K562 treated with DMSO at 1 percent for 24 hours (cell line): ENCODE data around the gene DGKH. TPM values are rescaled to one million over a fixed set of nuclear protein-coding genes. Genes with fewer than 3 reads are reported as not detected.

Experiments
- total RNA-seq: library from RNA; unstranded; fragments of 300-600 nt; gene quantifications from 2 replicates; pipeline ENCODE4 v1.2.3, GENCODE V29; 2022; ENCODE audit warnings: low read depth; ENCODE audit not compliant: insufficient read depth

Gene DGKH, protein sequence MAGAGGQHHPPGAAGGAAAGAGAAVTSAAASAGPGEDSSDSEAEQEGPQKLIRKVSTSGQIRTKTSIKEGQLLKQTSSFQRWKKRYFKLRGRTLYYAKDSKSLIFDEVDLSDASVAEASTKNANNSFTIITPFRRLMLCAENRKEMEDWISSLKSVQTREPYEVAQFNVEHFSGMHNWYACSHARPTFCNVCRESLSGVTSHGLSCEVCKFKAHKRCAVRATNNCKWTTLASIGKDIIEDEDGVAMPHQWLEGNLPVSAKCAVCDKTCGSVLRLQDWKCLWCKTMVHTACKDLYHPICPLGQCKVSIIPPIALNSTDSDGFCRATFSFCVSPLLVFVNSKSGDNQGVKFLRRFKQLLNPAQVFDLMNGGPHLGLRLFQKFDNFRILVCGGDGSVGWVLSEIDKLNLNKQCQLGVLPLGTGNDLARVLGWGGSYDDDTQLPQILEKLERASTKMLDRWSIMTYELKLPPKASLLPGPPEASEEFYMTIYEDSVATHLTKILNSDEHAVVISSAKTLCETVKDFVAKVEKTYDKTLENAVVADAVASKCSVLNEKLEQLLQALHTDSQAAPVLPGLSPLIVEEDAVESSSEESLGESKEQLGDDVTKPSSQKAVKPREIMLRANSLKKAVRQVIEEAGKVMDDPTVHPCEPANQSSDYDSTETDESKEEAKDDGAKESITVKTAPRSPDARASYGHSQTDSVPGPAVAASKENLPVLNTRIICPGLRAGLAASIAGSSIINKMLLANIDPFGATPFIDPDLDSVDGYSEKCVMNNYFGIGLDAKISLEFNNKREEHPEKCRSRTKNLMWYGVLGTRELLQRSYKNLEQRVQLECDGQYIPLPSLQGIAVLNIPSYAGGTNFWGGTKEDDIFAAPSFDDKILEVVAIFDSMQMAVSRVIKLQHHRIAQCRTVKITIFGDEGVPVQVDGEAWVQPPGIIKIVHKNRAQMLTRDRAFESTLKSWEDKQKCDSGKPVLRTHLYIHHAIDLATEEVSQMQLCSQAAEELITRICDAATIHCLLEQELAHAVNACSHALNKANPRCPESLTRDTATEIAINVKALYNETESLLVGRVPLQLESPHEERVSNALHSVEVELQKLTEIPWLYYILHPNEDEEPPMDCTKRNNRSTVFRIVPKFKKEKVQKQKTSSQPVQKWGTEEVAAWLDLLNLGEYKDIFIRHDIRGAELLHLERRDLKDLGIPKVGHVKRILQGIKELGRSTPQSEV
- 0.98 and 1.2 TPM in 2 replicates for total RNA-seq

GRCh38 chr13:42048342-42048683, at the start of gene DGKH:
DGKH (plus strand) TSS chr13:42048648; CDS start chr13:42048774, 126 bp downstream.

GRCh38 chr13:42272115-42272803, 223.8 kb downstream of the DGKH start, which contains the start of gene AKAP11:
AKAP11 (plus strand) TSS chr13:42272152; CDS start chr13:42286349, 14,197 bp downstream.

Other genes with a start within 250 kb of the DGKH start
- 5.2 and 5.6 TPM in 2 replicates for gene VWA8, start 87.5 kb upstream of the DGKH start, total RNA-seq
- gene AKAP11, start 223.5 kb downstream of the DGKH start, total RNA-seq = 3.6 and 5.0 TPM in 2 replicates